MCF 10A (cell line): Measurements from ENCODE around the gene SLC2A1. TPM values are rescaled to one million over a fixed set of nuclear protein-coding genes. Genes with fewer than 3 reads are reported as not detected.

ENCODE experiments used
- BruUV-seq: library from RNA; stranded (reverse); fragments of 400-500 nt; replicated peaks from 2 replicates; lab custom pipeline; 2021; lab: Mats Ljungman, UMichigan
- CTCF ChIA-PET: fragments of 300-600 bp; sonication (Branson Sonifier 250); formaldehyde crosslinking; extraction: SDS; loops from one replicate; lab custom pipeline; 2021; ENCODE audit warnings: antibody characterized with exemption, inconsistent platforms; lab: Yijun Ruan, JAX
- POLR2A ChIA-PET: fragments of 300-600, 350-650 bp; sonication (Branson Sonifier 250); formaldehyde crosslinking; extraction: SDS; loops from one replicate; lab custom pipeline; 2020; ENCODE audit warnings: antibody characterized with exemption, inconsistent platforms; lab: Yijun Ruan, JAX
- DNase-seq: peaks from one replicate; pipeline ENCODE4 v3.0.0-alpha.2; 2018; ENCODE audit not compliant: unreplicated experiment
- H3K27ac Mint-ChIP-seq: one replicate; pipeline ENCODE4 v1.8.0; 2022; ENCODE audit warnings: mild to moderate bottlenecking, low read depth, mixed read lengths; ENCODE audit not compliant: unreplicated experiment
- H3K27me3 Mint-ChIP-seq: one replicate; pipeline ENCODE4 v1.8.0; 2022; ENCODE audit warnings: mixed read lengths; ENCODE audit not compliant: insufficient read depth, unreplicated experiment
- H3K36me3 Mint-ChIP-seq: one replicate; pipeline ENCODE4 v1.8.0; 2022; ENCODE audit warnings: mild to moderate bottlenecking, moderate library complexity, mixed read lengths; ENCODE audit not compliant: insufficient read depth, unreplicated experiment
- H3K4me1 Mint-ChIP-seq: one replicate; pipeline ENCODE4 v1.8.0; 2022; ENCODE audit warnings: mixed read lengths; ENCODE audit not compliant: insufficient read depth, unreplicated experiment
- H3K4me3 Mint-ChIP-seq: one replicate; pipeline ENCODE4 v1.8.0; 2022; ENCODE audit warnings: mild to moderate bottlenecking, moderate library complexity, mixed read lengths; ENCODE audit not compliant: unreplicated experiment
- H3K9me3 Mint-ChIP-seq: one replicate; pipeline ENCODE4 v1.8.0; 2022; ENCODE audit warnings: mixed read lengths; ENCODE audit not compliant: unreplicated experiment
- CTCF ChIP-seq: fragments of 200-600 bp; IDR thresholded peaks from one replicate; pipeline ENCODE4 v1.8.0; 2022; ENCODE audit warnings: antibody characterized with exemption, mild to moderate bottlenecking; ENCODE audit not compliant: unreplicated experiment
- intact Hi-C: fragments of 100-400 bp; cut with micrococcal nuclease; formaldehyde crosslinking; loops from 2 replicates; pipeline ENCODE4 v1.14.1; 2022
- total RNA-seq: library from RNA; stranded (reverse); gene quantifications from 2 replicates; pipeline ENCODE4 v1.2.3, GENCODE V29; 2022

SLC2A1 gene
- total RNA-seq, 1 experiment from 2014 or later, result 87.5 TPM

DNA sequence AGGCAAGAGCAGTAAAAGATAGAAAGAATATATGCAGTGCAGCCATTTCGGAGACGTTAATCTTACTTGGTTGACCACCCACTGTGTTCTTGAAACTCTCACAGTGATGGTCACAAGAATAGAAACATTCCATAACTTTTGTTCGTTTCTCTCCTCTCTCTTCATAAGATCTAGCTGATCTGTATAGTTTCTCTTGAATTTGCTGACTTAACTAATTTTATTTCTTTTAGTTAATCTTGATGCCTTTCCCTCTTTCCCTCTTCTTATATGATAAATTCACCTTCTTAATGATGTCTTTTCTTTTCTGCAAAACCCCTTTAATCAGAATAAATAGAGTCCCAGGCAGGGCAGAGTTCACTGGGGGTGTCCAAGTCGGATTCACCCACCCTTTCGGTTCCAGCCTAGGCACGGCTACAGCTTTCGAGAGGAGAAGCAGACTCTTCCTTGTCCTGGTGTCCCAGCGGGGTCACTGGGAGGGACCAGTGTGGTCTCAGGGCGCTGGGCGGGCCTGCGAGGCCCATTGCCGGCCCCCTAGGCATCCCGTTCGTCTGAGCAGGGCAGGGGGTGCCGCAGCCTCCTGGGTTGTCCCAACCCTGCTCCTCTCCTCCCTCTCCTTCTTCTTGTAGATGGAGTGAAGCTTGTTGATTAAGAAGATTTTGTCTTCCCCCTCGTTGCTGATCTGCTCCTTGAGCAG is 72.5 kb downstream of the SLC2A1 start:
- intact Hi-C loops, result no loop called here
- DNase-seq, result no peak
- no TSS peak for BruUV-seq
- Mint-ChIP-seq H3K27ac (no peak overlapping the region), H3K27me3 (peaks cover 4% of the 10 kb centered on the region), H3K36me3 (no peaks in the 10 kb centered on the region), H3K4me3 (no peak overlapping the region), H3K9me3 (no peaks in the 10 kb centered on the region), H3K4me1 (no peaks in the 10 kb centered on the region)
- CTCF ChIA-PET, result interaction anchor here (0.6 kb wide), 1 partner anchor 48 kb away, joined by 3 read pairs; no protein-coding TSS in a partner anchor
- POLR2A ChIA-PET, result no interaction called here
- TF ChIP-seq CTCF, result no peak

DNA sequence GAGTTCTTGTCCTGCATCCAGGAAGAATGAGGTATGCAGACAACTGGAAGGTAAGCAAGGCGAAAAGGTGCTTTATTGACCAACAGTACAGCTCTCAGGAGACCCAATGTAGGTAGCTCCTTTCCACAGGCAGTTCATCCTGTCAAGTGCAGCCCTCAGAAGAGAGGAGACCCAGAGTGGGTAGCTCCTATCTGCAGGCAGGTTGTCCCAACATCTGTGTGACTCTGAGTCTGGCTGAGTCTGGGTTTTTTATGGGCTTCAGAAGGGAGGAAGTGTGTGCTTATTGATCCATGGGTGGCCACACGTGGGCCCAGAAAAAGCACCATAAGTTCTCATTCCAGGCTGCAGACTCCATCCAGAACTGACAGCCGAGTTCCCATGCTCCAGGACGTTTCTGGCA is 78.3 kb downstream of the SLC2A1 start:
- no TSS peak for BruUV-seq

GRCh38 chr1:42877380-42877779 is 81.3 kb downstream of the SLC2A1 start:
- CTCF ChIA-PET, result interaction anchor here (0.6 to 0.9 kb wide), 3 partner anchors 13 to 691 kb away, joined by 3 to 5 read pairs (median 3); no protein-coding TSS in a partner anchor
- DNase-seq, result no peak
- Mint-ChIP-seq H3K4me3 (no peak overlapping the region), H3K9me3 (no peaks in the 10 kb centered on the region), H3K4me1 (no peaks in the 10 kb centered on the region), H3K27me3 (peaks cover 32% of the 10 kb centered on the region), H3K27ac (no peak overlapping the region), H3K36me3 (no peaks in the 10 kb centered on the region)
- BruUV-seq, result no TSS peak
- POLR2A ChIA-PET, result interaction anchor here (0.6 to 1.0 kb wide), 2 partner anchors 15 to 31 kb away, joined by 3 read pairs; partner anchors contain the start of gene ZNF691
- intact Hi-C loops, result no loop called here
- no peak for TF ChIP-seq CTCF

More for the DNA sequence above, 78.3 kb downstream of the SLC2A1 start:
- Mint-ChIP-seq H3K4me1 (no peaks in the 10 kb centered on the region), H3K4me3 (no peak overlapping the region), H3K27ac (no peak overlapping the region), H3K36me3 (no peaks in the 10 kb centered on the region), H3K27me3 (peaks cover 28% of the 10 kb centered on the region), H3K9me3 (no peaks in the 10 kb centered on the region)
- ChIA-PET POLR2A (interaction anchor here (0.6 kb wide), 1 partner anchor 13 kb away, joined by 3 read pairs; no protein-coding TSS in a partner anchor), CTCF (interaction anchor here (0.6 kb wide), 1 partner anchor 202 kb away, joined by 4 read pairs; no protein-coding TSS in a partner anchor)
- no peak for DNase-seq
- no peak for TF ChIP-seq CTCF
- intact Hi-C loops, result no loop called here

DNA sequence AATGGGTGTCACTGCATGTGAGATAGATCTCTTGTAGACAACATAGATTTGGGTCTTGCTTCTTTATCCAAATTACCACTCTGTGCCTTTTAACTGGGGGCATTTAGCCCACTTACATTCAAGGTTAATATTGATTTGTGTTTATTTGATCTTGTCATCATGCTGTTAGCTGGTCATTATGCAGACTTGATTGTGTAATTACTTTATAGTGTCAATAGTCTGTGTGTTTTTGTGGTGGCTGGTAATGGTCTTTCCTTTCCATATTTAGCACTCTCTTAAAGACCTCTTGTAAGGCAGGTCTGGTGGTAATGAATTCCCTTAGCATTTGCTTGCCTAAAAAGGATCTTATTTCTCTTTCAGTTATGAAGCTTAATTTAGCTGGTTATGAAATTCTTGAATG is 82.7 kb downstream of the SLC2A1 start:
- intact Hi-C loops, result no loop called here
- no peak for TF ChIP-seq CTCF
- peaks cover 32% of the 10 kb centered on the region for H3K27me3 Mint-ChIP-seq
- H3K4me3 Mint-ChIP-seq, result no peak overlapping the region
- no peak overlapping the region for H3K27ac Mint-ChIP-seq
- CTCF ChIA-PET, result no interaction called here
- BruUV-seq, result no TSS peak
- POLR2A ChIA-PET, result no interaction called here
- no peaks in the 10 kb centered on the region for H3K36me3 Mint-ChIP-seq
- no peak for DNase-seq
- no peaks in the 10 kb centered on the region for H3K4me1 Mint-ChIP-seq
- H3K9me3 Mint-ChIP-seq, result no peaks in the 10 kb centered on the region

Other genes starting within 250 kb of the SLC2A1 start
- not detected in 2 replicates for gene CLDN19, start 218.6 kb downstream of the SLC2A1 start, total RNA-seq
- gene P3H1, start 191.8 kb downstream of the SLC2A1 start, total RNA-seq, result 36.1 and 57.2 TPM in 2 replicates
- gene C1orf50, start 191.6 kb downstream of the SLC2A1 start, total RNA-seq, result 11.7 and 13.8 TPM in 2 replicates
- gene TMEM269, start 173.9 kb downstream of the SLC2A1 start, total RNA-seq, result 0.17 TPM in 1 of 2 replicates, not detected in the other
- gene ERMAP, start 141.7 kb downstream of the SLC2A1 start, total RNA-seq, result 13.2 and 17.2 TPM in 2 replicates
- gene SVBP, start 141.5 kb downstream of the SLC2A1 start, total RNA-seq, result 15.7 and 16.7 TPM in 2 replicates
- gene ZNF691, start 112.3 kb downstream of the SLC2A1 start, total RNA-seq, result 8.4 and 9.5 TPM in 2 replicates
- 159 and 171 TPM in 2 replicates for gene EBNA1BP2, start 213.4 kb upstream of the SLC2A1 start, total RNA-seq
- 0.17 and 0.44 TPM in 2 replicates for gene CFAP57, start 213.5 kb upstream of the SLC2A1 start, total RNA-seq